Measurements from ENCODE around the gene PERM1. TPM values are rescaled to one million over a fixed set of nuclear protein-coding genes. Genes with fewer than 3 reads are reported as not detected.

Gene PERM1
- total and polyA plus RNA-seq, 9 donors, result 0.86 to 3.1 (median 1.9) TPM

DNA sequence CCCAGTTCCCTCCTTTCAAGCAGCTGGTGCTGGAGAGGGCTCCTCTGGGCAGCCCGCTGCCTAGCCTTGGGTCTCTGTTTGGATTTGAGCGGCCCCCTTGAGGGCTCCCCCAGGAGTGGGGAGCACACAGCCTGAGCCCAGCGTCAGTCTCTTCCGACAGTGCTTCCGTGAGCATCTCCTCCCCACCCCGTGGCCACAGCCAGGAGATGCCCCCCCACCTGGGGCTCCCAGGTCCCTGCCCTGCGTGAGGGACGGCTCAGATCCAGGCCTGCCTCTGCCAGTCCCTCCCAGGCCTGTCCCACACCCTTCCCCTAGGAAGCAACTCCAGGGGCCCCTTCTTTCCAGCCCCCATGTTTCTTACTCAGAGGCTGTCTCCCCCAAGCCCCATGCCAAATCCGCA is 54.7 kb downstream of the PERM1 start:
- DNase-seq, result no peak
- Histone ChIP-seq H3K4me1 (ENCODE audit: control insufficient read depth, insufficient read depth, low read length) (peaks cover 17% of the 10 kb centered on the region), H3K36me3 (ENCODE audit: control insufficient read depth, insufficient read depth, low read length) (no peaks in the 10 kb centered on the region), H3K27ac (ENCODE audit: low read length) (no peak overlapping the region), H3K4me3 (ENCODE audit: low read length) (no peak overlapping the region), H3K9me3 (replicated peaks; ENCODE audit: control insufficient read depth, low read depth, low read length) (no peaks in the 10 kb centered on the region), H3K27me3 (ENCODE audit: control insufficient read depth, insufficient read depth, low read length) (peaks cover 89% of the 10 kb centered on the region)
- WGBS (ENCODE audit: insufficient coverage), result 37% methylated on average over 5 of the region's 9 CpGs

DNA sequence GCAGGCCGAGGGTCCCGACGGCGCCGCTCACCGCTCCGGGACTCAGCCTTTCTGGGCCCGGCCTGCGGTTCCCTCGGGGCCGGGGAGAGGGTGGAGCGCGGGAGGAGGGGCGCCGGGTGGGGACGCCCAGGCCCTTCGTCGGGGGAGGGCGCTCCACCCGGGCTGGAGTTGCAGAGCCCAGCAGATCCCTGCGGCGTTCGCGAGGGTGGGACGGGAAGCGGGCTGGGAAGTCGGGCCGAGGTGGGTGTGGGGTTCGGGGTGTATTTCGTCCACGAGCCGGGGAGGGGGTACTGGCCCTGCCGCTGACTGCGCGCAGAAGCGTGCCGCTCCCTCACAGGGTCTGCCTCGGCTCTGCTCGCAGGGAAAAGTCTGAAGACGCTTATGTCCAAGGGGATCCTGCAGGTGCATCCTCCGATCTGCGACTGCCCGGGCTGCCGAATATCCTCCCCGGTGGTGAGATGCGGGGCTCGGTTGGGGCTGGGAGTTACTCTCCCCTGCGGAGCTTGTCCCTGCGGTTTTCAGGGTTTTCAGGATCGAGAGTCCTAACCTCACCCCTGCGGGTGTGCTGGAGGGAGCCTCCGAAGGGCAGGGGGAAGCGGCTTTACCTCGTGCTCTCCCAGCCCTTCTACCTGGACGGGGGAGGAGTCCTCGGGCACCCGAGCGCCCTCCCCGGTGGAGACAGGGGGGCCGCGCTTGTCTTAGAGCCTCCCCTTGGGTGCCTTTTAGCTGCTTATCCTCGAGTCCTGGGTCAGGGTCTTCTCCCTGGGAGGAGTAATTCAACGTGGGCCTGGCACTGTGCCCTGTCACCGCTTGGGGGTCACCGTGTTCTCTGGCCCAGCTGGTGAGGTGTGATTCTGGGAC is 56.1 kb downstream of the PERM1 start:
- no peaks in the 10 kb centered on the region for H3K9me3 ChIP-seq (replicated peaks; ENCODE audit: control insufficient read depth, low read depth, low read length)
- DNase-seq, result no peak
- H3K27ac ChIP-seq (ENCODE audit: low read length), result no peak overlapping the region
- no peaks in the 10 kb centered on the region for H3K36me3 ChIP-seq (ENCODE audit: control insufficient read depth, insufficient read depth, low read length)
- no peak overlapping the region for H3K4me3 ChIP-seq (ENCODE audit: low read length)
- H3K4me1 ChIP-seq (ENCODE audit: control insufficient read depth, insufficient read depth, low read length), result peaks cover 25% of the 10 kb centered on the region
- H3K27me3 ChIP-seq (ENCODE audit: control insufficient read depth, insufficient read depth, low read length), result peaks cover 89% of the 10 kb centered on the region
- WGBS (ENCODE audit: insufficient coverage), result 4% methylated on average over 51 of the region's 65 CpGs

Other genes with a start within 250 kb of the PERM1 start
- gene SAMD11, start 58.2 kb downstream of the PERM1 start, total RNA-seq, result 8.1 TPM
- gene SAMD11, start 58.2 kb downstream of the PERM1 start, polyA plus RNA-seq (ENCODE audit: insufficient read depth in 1 of 8, insufficient read length in 8 of 8, low replicate concordance in 1 of 8), result 1 to 10 TPM; 2.4 to 9.2 (median 6.2) TPM
- gene NOC2L, start 22.8 kb downstream of the PERM1 start, total RNA-seq, result 41.8 TPM
- gene NOC2L, start 22.8 kb downstream of the PERM1 start, polyA plus RNA-seq (ENCODE audit: insufficient read depth in 1 of 8, insufficient read length in 8 of 8, low replicate concordance in 1 of 8), result 10 to 100 TPM; 39.8 to 49.9 (median 45.8) TPM
- 3.9 TPM for gene KLHL17, start 21.5 kb downstream of the PERM1 start, total RNA-seq
- 1 to 10 TPM; 4.6 to 8.1 (median 6.2) TPM for gene KLHL17, start 21.5 kb downstream of the PERM1 start, polyA plus RNA-seq (ENCODE audit: insufficient read depth in 1 of 8, insufficient read length in 8 of 8, low replicate concordance in 1 of 8)
- not detected for gene PLEKHN1, start 15.6 kb downstream of the PERM1 start, total RNA-seq
- 1 to 10 TPM in 1 of 8 donors, under 1 TPM in 2, not detected in 5; 0.14 to 1.3 (median 0.53) TPM for gene PLEKHN1, start 15.6 kb downstream of the PERM1 start, polyA plus RNA-seq (ENCODE audit: insufficient read depth in 1 of 8, insufficient read length in 8 of 8, low replicate concordance in 1 of 8)
- 39.4 TPM for gene HES4, start 18.0 kb upstream of the PERM1 start, total RNA-seq
- gene HES4, start 18.0 kb upstream of the PERM1 start, polyA plus RNA-seq (ENCODE audit: insufficient read depth in 1 of 8, insufficient read length in 8 of 8, low replicate concordance in 1 of 8), result 10 to 100 TPM; 14.4 to 31.3 (median 19.4) TPM
- gene ISG15, start 31.4 kb upstream of the PERM1 start, total RNA-seq, result 18.8 TPM
- gene ISG15, start 31.4 kb upstream of the PERM1 start, polyA plus RNA-seq (ENCODE audit: insufficient read depth in 1 of 8, insufficient read length in 8 of 8, low replicate concordance in 1 of 8), result 10 to 100 TPM in 5 of 8 donors, 1 to 10 TPM in 3; 8.2 to 14.3 (median 12.3) TPM
- gene AGRN, start 38.0 kb upstream of the PERM1 start, total RNA-seq, result 16.0 TPM
- 10 to 100 TPM; 35.9 to 92.0 (median 58.4) TPM for gene AGRN, start 38.0 kb upstream of the PERM1 start, polyA plus RNA-seq (ENCODE audit: insufficient read depth in 1 of 8, insufficient read length in 8 of 8, low replicate concordance in 1 of 8)
- 0.09 TPM for gene RNF223, start 92.2 kb upstream of the PERM1 start, total RNA-seq
- gene RNF223, start 92.2 kb upstream of the PERM1 start, polyA plus RNA-seq (ENCODE audit: insufficient read depth in 1 of 8, insufficient read length in 8 of 8, low replicate concordance in 1 of 8), result under 1 TPM in 6 of 8 donors, not detected in 2; 0.08 to 0.23 (median 0.09) TPM
- gene C1orf159, start 134.0 kb upstream of the PERM1 start, total RNA-seq, result 4.5 TPM
- gene C1orf159, start 134.0 kb upstream of the PERM1 start, polyA plus RNA-seq (ENCODE audit: insufficient read depth in 1 of 8, insufficient read length in 8 of 8, low replicate concordance in 1 of 8), result 1 to 10 TPM; 4.5 to 8.4 (median 6.7) TPM
- 0.09 TPM for gene TTLL10, start 191.8 kb upstream of the PERM1 start, total RNA-seq
- gene TTLL10, start 191.8 kb upstream of the PERM1 start, polyA plus RNA-seq (ENCODE audit: insufficient read depth in 1 of 8, insufficient read length in 8 of 8, low replicate concordance in 1 of 8), result under 1 TPM in 7 of 8 donors, not detected in 1; 0.11 to 0.59 (median 0.37) TPM
- 2.7 TPM for gene TNFRSF18, start 224.5 kb upstream of the PERM1 start, total RNA-seq
- gene TNFRSF18, start 224.5 kb upstream of the PERM1 start, polyA plus RNA-seq (ENCODE audit: insufficient read depth in 1 of 8, insufficient read length in 8 of 8, low replicate concordance in 1 of 8), result 1 to 10 TPM; 1.8 to 7.4 (median 3.3) TPM
- 3.2 TPM for gene TNFRSF4, start 232.1 kb upstream of the PERM1 start, total RNA-seq
- 1 to 10 TPM; 1.5 to 3.3 (median 2.0) TPM for gene TNFRSF4, start 232.1 kb upstream of the PERM1 start, polyA plus RNA-seq (ENCODE audit: insufficient read depth in 1 of 8, insufficient read length in 8 of 8, low replicate concordance in 1 of 8)
- gene SDF4, start 249.9 kb upstream of the PERM1 start, total RNA-seq, result 57.2 TPM
- gene SDF4, start 249.9 kb upstream of the PERM1 start, polyA plus RNA-seq (ENCODE audit: insufficient read depth in 1 of 8, insufficient read length in 8 of 8, low replicate concordance in 1 of 8), result 100 to 1,000 TPM in 4 of 8 donors, 10 to 100 TPM in 4; 87.5 to 117 (median 99.6) TPM

Measured in muscle of leg (tissue), 11 donors.